ENCODE data around the gene VTA1. TPM values are rescaled to one million over a fixed set of nuclear protein-coding genes. Genes with fewer than 3 reads are reported as not detected.
"Not testable (repeated sequence)": the region's sequence is repeated elsewhere in the genome, so short reads cannot be mapped to it uniquely, and the experiment has no call there.

VTA1 gene
- polyA plus RNA-seq, 5 donors = 57.5 to 86.2 (median 73.6) TPM

- no peak for DNase-seq
Observed at GRCh38 chr6:142223938-142224337, 76.9 kb downstream of the VTA1 start.

- DNase-seq = no peak
Observed at GRCh38 chr6:142225115-142225514, 78.1 kb downstream of the VTA1 start.

GRCh38 chr6:142225552-142225951 is 78.5 kb downstream of the VTA1 start:
- DNase-seq = no peak

- no peak for DNase-seq
Observed at GRCh38 chr6:142226731-142227130, 79.7 kb downstream of the VTA1 start.

- not testable (repeated sequence) for DNase-seq
Observed at GRCh38 chr6:142229518-142230270, 82.6 kb downstream of the VTA1 start.

GRCh38 chr6:142232206-142233044 is 85.4 kb downstream of the VTA1 start:
- peak; percentile 36 to 48 for DNase-seq

- DNase-seq = no peak
Observed at GRCh38 chr6:142233945-142234682, 87.1 kb downstream of the VTA1 start.

- DNase-seq = no peak
Observed at GRCh38 chr6:142235272-142235671, 88.2 kb downstream of the VTA1 start.

GRCh38 chr6:142235791-142236190 is 88.7 kb downstream of the VTA1 start:
- DNase-seq = no peak

GRCh38 chr6:142236691-142237090 is 89.6 kb downstream of the VTA1 start:
- no peak for DNase-seq

GRCh38 chr6:142238881-142239280 is 91.8 kb downstream of the VTA1 start:
- DNase-seq = no peak

GRCh38 chr6:142240179-142240578 is 93.1 kb downstream of the VTA1 start:
- DNase-seq = no peak

GRCh38 chr6:142241061-142241460 is 94.0 kb downstream of the VTA1 start:
- no peak for DNase-seq

- no peak for DNase-seq
Observed at GRCh38 chr6:142242269-142242668, 95.2 kb downstream of the VTA1 start.

- no peak for DNase-seq
Observed at GRCh38 chr6:142246960-142247359, 99.9 kb downstream of the VTA1 start.

- no peak for DNase-seq
Observed at GRCh38 chr6:142249266-142249665, 102.2 kb downstream of the VTA1 start.

- DNase-seq = no peak
Observed at GRCh38 chr6:142251930-142252445, 104.9 kb downstream of the VTA1 start.

GRCh38 chr6:142254513-142254912 is 107.5 kb downstream of the VTA1 start:
- DNase-seq = no peak

- no peak for DNase-seq
Observed at GRCh38 chr6:142255785-142256184, 108.7 kb downstream of the VTA1 start.

GRCh38 chr6:142258305-142258704 is 111.2 kb downstream of the VTA1 start:
- DNase-seq = no peak

- DNase-seq = no peak
Observed at GRCh38 chr6:142258757-142259156, 111.7 kb downstream of the VTA1 start.

GRCh38 chr6:142260748-142261147 is 113.7 kb downstream of the VTA1 start:
- DNase-seq = no peak

Measured in right lung (tissue), 5 donors.